Activated naive CD4-positive, alpha-beta T cell treated with anti-CD3 and anti-CD28 coated beads, Interleukin-2, amount 10 ng/mL, durations not matched to agents 5 hours and 36 hours (primary cell): ENCODE results near the gene SLC9A9. TPM values are rescaled to one million over a fixed set of nuclear protein-coding genes. Genes with fewer than 3 reads are reported as not detected.

ENCODE experiments used
- total RNA-seq, 2 experiments: library from RNA; stranded (reverse); gene quantifications; one replicate each; pipeline ENCODE4 v1.2.3, GENCODE V29; 2021

Gene SLC9A9
- total RNA-seq = 10 to 100 TPM in 1 of 2 experiments, 1 to 10 TPM in 1; 10.0 to 11.3 TPM

GRCh38 chr3:143847787-143848631, at the start of gene SLC9A9:
SLC9A9 (minus strand) TSS chr3:143848468; CDS start chr3:143848322, 146 bp downstream.

Other genes starting within 250 kb of the SLC9A9 start
- 10 to 100 TPM; 21.5 to 21.7 TPM for gene DIPK2A, start 123.4 kb upstream of the SLC9A9 start, total RNA-seq